HG03108 (cell line): ENCODE data around the gene STK32B.
"Not testable (repeated sequence)": the region's sequence is repeated elsewhere in the genome, so short reads cannot be mapped to it uniquely, and the experiment has no call there.

Experiments
- ATAC-seq: cut with Tn5 transposase; IDR thresholded peaks from one replicate; pipeline ENCODE4 v1.9.1; 2021; ENCODE audit warnings: moderate library complexity; ENCODE audit not compliant: unreplicated experiment

The STK32B gene

DNA sequence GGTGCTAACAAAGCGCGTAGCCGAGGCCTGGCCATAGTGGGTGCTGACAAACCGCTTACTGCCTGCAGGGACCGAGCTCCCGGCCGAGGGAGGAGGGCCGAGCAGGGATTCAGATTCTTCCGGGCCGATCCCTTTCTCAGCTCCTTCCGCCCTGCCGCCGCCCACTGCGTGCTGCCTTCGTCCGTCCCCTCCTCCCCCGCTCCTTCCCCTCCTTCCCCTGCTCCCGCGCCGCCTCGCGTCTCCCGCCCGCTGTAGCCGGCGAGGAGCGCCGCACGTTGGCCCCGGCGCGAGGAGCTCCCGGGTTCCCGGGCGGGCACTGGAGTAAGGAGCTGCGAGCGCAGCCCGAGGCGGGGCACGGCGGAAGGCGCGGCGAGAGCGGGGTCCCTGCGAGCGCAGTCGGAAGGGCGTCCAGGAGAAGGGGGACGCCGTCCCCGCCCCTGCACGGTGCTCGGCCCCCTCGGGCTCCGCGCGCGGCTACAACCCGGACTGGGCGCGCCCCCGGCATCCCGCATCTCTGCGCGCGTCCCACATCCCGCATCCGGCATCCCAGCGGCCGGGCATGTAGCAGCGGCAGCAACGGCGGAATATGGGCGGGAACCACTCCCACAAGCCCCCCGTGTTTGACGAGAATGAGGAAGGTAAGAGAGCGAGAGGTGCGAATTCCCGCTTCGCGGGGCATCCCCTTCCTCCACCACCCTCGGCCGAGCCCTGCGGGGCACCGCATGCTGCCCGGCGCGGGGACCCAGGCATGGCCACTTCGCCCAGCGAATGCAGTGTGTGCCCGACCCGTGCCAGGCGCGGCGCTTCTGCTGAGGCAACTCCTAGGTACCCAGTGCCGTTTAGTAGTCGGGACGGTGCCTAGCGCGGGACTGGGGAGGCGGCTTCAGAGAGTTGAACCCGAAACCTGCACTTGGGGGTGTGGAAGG is at the start of gene STK32B:
TSS of gene STK32B (plus strand) at position 203 of the 926 bp plus-strand sequence.
- ATAC-seq: no peak

DNA sequence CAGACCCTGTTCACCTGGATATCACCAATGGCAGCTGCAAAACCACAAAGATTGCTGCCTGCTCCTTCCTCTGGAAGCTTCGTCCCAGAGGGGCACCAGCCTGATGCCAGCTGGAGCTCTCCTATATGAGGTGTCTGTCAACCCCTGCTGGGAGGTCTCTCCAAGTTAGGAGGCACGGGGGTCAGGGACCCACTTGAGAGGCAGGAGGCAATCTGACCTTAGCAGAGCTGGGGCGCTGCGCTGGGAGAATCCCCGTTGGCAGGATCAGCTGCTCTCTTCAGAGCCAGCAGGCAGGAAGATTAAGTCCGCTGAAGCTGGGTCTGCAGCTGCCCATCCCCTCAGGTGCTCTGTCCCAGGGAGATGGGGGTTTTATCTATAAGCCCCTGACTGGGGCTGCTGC is 49.6 kb upstream of the STK32B start:
- not testable (repeated sequence) for ATAC-seq

DNA sequence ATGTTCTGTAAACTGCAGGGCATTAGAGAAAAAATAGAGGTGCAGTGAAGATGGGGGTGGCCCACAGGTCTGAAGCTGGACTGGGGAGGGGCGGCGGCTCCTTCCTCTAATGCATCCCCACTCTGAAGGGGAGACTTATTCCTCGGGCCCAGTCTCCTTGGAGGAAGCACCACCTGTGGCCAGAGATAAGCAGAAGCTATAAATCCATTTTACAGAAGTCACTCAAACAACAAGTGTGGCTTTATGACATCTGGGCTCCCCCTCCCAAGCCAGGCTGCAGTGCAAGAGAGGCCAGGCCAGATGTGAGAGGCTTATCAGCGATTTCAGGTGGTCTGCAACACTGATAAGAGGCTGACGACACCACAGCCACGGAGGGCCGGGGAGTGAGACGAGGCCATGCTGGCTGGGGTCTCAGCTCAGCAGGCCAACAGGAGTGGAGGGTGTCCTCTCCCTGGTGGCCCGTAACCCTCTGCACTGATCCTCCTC is 47.9 kb upstream of the STK32B start:
- ATAC-seq: no peak

DNA sequence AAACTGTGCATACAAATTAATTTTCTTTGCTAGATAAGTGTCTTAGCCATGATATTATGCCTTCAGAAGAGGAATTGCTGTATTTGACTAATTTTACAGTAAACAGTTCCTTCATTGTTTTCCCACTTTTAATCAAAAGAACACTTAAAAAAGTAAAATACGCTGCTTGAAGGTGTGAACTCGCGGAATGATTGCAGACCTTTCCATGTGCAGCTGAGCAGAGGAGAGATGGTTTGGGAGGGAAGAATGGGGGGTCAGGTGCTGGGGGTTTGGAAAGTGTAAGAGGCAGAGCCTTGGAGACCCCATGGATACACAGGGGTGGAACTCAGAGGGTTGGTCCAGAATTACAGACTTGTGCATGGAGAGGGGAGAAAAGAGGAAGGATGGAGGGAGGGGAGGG is 47.4 kb upstream of the STK32B start:
- no peak for ATAC-seq

DNA sequence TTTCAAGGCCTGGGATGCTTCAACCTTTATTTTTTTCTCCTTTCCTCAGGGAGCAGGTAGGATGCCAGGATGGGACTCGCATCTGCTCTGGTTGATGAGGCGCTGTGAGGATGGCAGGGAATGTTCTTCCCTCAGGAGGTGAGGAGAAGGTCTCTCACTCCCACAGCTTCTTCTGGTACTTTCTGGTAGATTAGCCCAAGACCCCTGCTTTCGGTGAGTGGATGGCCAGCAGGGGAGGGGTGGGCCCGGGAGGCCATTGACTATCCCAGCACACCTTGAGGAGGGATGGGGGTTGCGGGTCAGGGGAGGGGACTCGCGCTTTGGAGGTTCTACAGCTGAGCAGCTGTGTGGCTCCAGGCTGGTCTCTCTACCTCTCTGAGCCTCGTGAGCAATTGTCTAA is 46.8 kb upstream of the STK32B start:
- ATAC-seq: no peak

DNA sequence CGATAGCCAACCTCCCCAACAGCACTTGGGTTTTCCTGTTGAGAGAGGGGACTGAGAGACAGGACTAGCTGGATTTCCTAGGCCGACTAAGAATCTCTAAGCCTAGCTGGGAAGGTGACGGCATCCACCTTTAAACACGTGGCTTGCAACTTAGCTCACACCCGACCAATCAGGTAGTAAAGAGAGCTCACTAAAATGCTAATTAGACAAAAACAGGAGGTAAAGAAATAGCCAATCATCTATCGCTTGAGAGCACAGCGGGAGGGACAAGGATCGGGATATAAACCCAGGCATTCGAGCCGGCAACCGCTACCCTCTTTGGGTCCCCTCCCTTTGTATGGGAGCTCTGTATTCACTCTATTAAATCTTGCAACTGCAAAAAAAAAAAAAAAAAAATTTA is 44.3 kb upstream of the STK32B start:
- not testable (repeated sequence) for ATAC-seq

DNA sequence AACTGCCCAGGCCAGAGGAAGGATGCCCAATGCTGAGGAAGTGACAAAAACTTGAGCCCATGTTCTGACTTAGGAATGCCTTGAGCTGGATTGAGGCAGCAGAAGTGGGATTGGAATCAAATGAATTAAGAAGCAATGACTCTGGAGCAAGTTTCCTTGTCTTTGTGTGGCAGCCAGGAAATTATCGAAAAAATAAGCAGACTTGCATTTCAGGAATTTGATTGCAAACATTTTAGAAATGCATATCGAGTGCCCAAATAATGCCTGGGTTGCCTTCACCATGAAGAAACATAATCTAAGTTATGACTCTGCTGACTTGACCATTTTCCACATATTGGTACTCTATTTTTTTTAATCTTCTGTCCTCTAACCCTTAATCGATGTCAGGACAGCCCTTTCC is 41.5 kb upstream of the STK32B start:
- ATAC-seq: no peak

DNA sequence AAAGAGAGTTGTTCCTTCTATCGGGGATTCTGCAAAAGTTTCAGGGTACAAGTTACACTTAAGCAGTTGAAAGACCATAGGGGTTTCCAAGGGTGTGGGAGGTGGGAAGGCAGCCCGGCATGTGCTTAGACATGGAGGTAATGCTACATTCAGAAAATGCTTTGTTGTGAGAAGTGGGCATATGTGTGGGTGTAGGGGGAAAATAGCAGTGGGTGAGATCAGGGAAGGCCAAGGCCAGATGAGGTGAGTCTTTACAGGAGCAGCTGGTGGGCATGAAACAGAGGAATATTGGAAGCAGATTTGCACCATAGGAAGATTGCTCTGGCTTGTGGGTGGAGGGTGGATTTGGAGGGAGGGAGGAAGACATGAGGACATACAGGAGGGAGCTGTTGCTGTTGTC is 40.3 kb upstream of the STK32B start:
- ATAC-seq: no peak

DNA sequence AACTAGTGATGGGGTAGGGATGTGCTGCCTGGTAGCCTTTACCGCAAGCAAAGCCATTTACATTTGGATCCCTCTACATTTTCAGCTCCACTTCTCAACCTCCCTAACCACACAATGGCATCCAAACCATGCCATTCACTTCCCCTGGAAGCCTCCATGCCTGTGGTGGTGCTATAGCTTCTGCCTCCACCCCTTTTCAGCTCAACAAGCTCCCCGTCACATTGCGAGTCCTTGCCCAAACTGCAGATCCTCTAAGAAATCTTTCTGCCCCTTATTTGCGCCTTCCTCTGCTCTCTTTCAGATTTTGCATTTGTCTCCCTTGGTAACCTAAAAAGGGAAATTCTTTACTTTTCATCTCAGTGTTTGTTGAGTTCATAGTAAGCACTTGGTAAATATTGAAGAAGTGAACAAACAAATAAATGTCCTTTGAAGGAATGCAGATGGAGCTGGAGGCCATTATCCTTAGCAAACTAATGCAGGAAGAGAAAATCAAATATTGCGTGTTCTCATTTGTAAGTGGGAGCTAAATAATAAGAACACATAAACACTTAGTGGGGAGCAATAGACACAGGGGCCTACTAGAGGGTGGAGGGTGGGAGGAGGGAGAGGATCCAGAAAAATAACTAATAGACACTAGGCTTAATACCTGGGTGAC is 38.9 kb upstream of the STK32B start:
- no peak for ATAC-seq

DNA sequence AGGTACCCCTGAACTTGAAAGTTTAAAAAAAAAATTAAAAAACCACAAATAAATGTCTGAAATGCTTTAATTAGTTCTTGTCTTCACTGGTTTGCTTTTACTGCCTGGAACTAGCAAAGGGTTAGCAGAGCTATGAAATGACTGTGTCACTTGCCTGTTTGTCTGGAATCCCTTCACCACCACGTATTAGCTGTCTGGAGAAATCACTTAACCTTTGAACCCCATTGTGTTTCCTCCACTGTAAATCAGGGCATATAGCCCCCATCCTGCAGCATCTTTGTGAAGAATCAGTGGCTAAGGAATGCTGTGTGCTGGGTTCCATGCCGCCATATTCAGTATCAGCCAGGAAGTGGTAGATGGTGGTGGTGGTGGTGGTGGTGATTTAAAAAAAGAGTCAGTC is 38.3 kb upstream of the STK32B start:
- no peak for ATAC-seq

DNA sequence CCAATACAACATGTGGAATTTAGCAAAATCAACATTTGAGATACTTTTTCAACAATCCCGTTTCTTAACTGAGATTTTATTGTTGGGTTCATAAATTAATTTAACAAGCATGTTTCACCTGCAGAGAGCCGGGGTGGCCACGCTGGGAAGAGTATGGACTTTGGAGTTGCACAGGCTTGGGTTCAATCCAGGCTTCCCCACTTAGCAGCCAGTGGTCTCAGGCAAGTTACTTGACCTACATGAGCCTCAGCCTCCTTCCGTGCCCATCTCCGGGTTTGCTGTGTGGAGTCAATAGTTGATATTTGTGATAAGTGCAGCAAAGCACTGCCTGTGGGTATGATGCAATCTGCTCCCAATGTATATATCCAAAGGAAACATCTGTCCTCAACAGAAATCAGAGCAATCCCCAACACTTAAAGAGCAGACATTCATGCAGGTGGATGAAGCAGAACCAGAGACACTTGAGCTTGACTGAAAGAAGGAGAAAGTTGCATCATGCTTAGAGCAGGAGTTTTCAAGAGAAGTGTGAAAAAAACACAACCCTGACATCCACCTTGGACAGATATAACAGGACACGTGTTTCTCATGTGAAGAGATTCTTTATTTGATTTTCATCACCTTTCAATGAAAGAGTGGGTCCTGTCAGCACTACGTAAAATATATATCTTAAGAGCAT is 37.1 kb upstream of the STK32B start:
- no peak for ATAC-seq

DNA sequence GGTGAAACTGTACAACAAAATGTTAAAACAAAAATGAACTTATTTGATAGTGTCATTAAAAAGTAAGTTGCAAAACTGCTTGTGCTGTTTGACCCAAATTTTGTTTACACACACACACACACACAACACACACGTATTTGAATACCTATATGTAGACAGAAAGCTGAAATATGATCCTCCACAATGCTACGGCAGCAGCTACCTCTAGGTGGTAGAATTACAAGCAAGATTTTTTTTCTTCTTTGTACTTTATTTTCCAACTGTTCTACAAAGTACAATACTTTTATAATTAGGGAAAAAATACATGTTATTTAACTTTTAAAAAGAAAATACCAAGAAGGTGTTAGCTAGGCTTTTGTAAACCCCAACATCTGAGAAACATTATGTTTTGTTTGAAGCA is 33.2 kb upstream of the STK32B start:
- ATAC-seq: no peak

DNA sequence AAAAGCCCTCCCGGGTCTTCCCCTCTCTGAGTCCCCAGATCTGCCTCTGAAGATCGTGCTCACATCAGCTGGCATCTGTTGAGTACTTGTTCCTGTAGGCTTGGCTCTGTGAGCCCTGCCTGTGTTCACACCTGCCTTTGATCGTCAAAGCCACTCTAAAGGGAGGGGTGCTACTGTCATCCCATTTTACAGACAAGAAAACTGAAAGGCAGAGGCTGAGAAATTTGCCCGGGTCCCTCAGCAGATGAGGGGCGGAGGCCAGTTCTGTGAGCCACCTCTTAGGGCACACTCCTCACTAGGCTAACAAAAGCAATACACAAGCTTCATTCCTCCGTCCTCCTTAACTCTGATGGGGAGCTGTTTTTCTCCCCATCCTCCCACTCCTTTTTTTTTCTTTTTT is 32.7 kb upstream of the STK32B start:
- ATAC-seq: no peak

DNA sequence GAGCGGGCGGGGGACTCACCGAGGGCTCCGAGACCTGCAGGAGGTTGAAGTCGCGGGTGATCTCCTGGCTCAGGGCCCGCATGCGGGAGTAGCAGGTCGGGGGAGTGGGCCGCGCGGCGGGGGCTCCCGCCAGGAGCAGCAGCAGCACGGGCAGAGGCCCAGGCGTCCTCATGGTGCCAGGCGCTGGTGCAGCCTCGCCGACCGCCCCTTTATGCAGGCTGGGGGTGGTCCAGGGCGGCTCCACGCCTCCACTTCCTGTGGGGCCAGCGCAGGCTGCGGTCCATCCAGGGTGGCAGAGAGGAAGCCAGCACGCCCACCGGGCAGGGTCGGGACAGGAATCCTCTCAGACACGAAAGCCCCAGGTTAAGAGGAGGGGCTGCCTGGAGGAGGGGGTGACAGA is 32.0 kb upstream of the STK32B start, which contains the start of gene CYTL1:
TSS of gene CYTL1 (minus strand) at position 185 of the 400 bp plus-strand sequence. CDS start at position 172, 13 bp downstream.
- no peak for ATAC-seq

DNA sequence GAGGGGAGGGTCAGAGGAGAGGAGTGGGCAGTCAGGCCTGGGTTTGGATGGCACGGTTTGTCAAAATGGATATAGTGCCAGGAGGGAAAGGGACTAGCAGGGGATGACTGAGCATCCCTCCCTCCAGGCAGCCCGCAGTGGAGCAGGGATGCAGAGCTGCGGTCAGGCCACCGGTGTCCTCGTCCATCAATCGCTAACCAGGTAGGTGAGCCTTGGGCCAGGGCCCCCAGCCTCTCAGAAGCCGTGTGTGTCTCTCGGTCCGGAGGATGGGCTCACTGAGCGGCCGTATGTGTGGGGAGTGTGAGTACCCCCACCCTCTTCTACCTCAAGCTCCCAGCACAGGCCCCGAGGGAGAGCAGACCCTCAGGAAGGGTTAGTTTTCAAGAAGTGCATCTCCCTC is 31.5 kb upstream of the STK32B start:
- ATAC-seq: no peak

DNA sequence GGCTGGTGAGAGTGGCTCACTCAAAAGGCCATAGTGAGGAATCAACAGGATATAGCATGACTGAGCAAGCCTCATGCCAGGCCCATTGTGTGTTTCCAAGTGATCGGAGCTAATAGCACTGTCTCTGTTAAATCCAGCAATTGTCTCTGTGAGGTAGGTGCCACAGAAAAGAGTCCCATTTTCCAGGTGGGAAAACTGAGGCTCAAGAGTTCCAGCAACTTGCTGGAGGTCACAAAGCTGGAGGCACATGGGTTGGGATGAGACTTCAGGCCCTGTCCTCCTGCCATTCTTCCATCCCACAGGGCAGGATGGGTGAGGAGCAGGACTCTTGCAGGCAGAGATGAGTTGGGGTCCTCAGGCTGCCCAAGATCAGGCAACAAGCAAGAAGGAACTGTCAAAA is 30.9 kb upstream of the STK32B start:
- ATAC-seq: no peak

DNA sequence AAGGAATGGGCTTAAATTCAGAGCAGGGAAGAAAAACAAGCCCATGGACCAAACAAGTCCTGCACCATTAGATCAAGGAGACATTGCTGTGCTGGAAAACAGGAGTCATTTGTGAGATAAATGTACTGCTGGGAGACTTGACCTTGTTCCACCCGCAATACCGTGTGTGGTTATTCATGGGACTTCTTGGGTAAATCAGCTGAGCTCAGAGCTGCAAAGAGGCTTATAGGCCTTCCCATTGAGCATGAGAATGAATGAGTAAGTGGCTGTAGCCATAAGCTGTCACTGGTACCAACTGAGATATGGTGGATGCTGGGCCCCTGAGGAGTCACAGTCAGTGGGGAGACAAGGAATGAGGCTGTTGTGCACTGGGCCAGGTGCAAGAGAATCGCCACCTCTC is 29.7 kb upstream of the STK32B start:
- ATAC-seq: no peak

DNA sequence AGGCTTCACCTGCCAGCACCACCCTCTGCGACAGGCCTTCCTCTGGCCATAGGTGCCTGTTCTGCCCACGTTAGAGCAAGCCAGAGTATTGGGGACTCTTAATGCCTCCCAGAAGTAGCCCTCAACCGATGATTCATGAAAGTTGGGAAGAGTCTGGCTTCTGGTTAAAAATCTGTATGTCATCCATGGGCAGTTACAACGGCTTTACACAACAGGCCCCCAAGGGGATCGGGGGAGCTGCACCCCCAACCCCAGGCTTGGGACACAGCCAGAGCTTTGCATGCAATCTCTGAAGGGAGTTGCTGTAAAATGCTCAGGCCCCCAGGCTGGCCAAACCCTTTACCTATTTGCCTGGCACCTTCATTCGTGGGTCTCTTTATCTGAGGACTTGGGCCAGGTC is 26.6 kb upstream of the STK32B start:
- ATAC-seq: no peak

DNA sequence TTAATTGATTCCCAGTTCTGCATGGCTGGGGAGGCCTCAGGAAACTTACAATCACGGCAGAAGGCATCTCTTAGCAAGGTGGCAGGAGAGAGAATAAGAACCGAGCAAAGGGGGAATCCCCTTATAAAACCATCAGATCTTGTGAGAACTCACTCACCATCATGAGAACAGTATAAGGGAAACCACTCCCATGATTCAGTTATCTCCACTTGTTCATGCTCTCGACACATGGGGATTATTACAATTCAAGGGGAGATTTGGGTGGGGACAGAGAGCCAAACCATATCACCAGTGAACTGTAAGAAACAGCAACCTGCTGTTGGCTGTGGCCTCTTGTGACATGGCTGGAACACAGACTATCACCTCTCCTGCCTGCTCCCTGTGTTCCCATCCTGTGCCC is 24.9 kb upstream of the STK32B start:
- no peak for ATAC-seq

DNA sequence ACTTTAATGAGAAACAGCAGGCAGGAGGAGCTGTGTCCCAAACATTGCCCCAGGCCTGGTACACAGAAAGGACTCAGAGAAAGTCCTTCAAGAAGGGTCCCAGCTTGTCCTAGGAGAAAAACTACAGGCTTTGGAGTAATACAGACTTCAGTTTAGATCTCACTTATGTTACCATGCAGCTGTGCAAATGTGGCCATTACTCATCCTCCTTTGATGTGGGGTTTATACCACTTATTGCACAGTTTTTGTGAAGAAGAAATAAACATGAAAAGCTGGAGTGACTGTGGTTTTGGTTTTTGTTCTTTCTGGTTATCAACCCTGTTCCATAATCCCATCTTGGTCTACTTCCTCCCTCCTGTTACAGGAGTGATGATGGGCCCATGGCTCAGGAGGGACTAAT is 23.9 kb upstream of the STK32B start:
- no peak for ATAC-seq

DNA sequence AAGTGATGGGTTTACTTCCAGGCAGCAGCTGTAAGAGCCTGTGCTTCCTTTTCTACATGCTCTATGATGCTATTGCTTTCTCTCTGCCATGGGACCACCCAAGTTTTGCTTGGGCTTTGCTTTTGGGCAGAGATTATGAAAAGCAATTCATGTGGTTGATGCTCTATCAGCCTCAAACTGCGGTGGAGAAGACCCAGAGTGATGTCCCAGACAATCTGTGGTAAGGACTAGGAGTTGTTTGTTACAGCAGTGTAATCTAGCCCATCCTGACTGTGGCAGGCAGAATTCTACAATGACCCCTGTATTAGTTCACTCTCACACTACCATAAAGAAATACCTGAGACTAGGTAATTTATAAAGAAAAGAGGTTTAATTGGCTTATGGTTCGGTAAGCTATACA is 22.8 kb upstream of the STK32B start:
- ATAC-seq: no peak

DNA sequence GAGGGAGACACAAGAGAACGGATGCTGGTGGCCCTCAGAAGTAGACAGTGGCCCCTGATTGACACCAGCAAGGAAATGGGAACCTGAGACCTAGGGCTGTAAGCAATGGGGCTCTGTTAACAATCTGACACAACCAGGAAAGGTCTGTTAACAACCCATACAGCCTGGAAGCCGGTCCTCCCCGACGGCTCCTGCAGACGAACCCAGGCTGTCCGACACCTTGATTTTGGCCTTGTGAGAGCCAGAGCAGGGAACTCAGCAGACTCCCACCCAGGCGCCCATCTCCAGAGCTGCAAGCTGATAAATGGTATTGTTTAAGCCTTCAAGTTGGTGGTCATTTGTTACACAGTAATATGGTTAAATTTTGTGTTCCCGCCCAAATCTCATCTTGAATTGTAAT is 21.8 kb upstream of the STK32B start:
- no peak for ATAC-seq
